ENCODE data around the gene BSND.

GRCh38 chr1:54996359-54996868, 2.3 kb upstream of the BSND start:
- TF ChIP-seq CTCF (IDR thresholded peaks at IDR 0.05) (peak; percentile 52 to 86 (median 66)), POLR2A (IDR thresholded peaks at IDR 0.05) (no peak)
